Small intestine (tissue), 7 donors: ENCODE measurements around the gene ARL14EP. TPM values are rescaled to one million over a fixed set of nuclear protein-coding genes. Genes with fewer than 3 reads are reported as not detected.

ENCODE experiments used
- DNase-seq, 2 donors: peaks; one replicate each; pipeline versions ENCODE4 v3.0.0 to v3.0.0-alpha.2; 2013
- FAIRE-seq: peaks from 2 replicates; lab custom pipeline; 2012; peaks lifted over from hg19 to GRCh38; lab: Jason Lieb, UNC
- H3K27ac ChIP-seq, 3 donors: one replicate each; pipeline ENCODE4 v1.5.1; 2013; ENCODE audit warnings: low read length in 2 of 3, mild to moderate bottlenecking in 2 of 3, control low read depth in 1 of 3, inconsistent platforms in 1 of 3, low read depth in 1 of 3, moderate library complexity in 1 of 3
- H3K27me3 ChIP-seq, 3 donors: one replicate each; pipeline ENCODE4 v1.6.1; 2013; ENCODE audit warnings: low read length in 3 of 3, inconsistent platforms in 1 of 3; ENCODE audit not compliant: control insufficient read depth in 3 of 3, insufficient read depth in 3 of 3
- H3K36me3 ChIP-seq, 3 donors: one replicate each; pipeline ENCODE4 v1.6.1; 2013; ENCODE audit warnings: low read length in 3 of 3, inconsistent platforms in 1 of 3, low read depth in 1 of 3, mild to moderate bottlenecking in 1 of 3, moderate library complexity in 1 of 3; ENCODE audit not compliant: control insufficient read depth in 3 of 3, insufficient read depth in 2 of 3
- H3K4me1 ChIP-seq, 3 donors: one replicate each; pipeline ENCODE4 v1.6.1; 2013; ENCODE audit warnings: low read length in 2 of 3, inconsistent platforms in 1 of 3, low read depth in 1 of 3, mild to moderate bottlenecking in 1 of 3, moderate library complexity in 1 of 3; ENCODE audit not compliant: control insufficient read depth in 3 of 3, insufficient read depth in 2 of 3
- H3K4me3 ChIP-seq, 3 donors: one replicate each; pipeline ENCODE4 v1.5.1; 2013; ENCODE audit warnings: low read length in 3 of 3, control low read depth in 1 of 3, inconsistent platforms in 1 of 3, low read depth in 1 of 3, mild to moderate bottlenecking in 1 of 3, moderate library complexity in 1 of 3
- H3K9me3 ChIP-seq, 2 donors: one replicate each; pipeline ENCODE4 v1.6.1; 2013; ENCODE audit warnings: low read depth in 1 of 2, low read length in 1 of 2; ENCODE audit not compliant: control insufficient read depth in 2 of 2, insufficient read depth in 1 of 2
- WGBS, 3 donors: extraction: QIAGEN DNeasy Blood & Tissue Kit; methylation state at CpG; one replicate each; pipeline ENCODE4 v1.1.7; 2013; 5-methylcytosine and 5-hydroxymethylcytosine counted together
- polyA plus RNA-seq, 4 donors: library from polyadenylated mRNA; stranded (reverse) in 3 of 4; unstranded in 1 of 4; fragments of 200-250 nt in 3 of 4; fragments of 120-200 nt in 1 of 4; gene quantifications; one replicate each; pipeline versions ENCODE4 v1.2.1 to v1.2.3, GENCODE V29; 2013
- donor health status: healthy with polysubstance abuse.
- donor health status: control.
- donor health status: control.
- donor health status: Bipolar disorder and iron deficiency.
- donor health status: healthy.

The ARL14EP gene
- polyA plus RNA-seq, 4 donors = 4.5 to 24.9 (median 8.8) TPM

DNA sequence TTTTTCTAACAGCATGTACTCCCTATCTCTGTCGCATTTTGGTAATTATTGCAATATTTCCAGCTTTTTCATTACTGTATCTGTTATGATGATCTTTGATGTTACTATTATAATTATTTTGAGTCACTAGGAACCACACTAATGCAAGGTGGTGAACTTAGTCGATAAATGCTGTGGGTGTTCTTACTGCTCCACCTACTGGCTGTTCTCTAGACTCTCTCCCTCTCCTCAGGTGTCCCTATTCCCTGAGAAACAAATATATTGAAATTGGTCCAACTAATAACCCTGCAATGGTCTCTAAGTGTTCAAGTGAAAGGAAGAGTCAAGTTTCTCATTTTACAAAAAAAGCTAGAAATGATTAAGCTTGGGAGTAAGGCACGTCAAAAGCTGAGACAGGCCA, 10.5 kb downstream of the ARL14EP start:
- no peaks in the 10 kb centered on the region for H3K4me1 ChIP-seq
- H3K27me3 ChIP-seq = no peaks in the 10 kb centered on the region
- no peak for FAIRE-seq
- H3K36me3 ChIP-seq = peaks cover 2 to 11% (median 5%) of the 10 kb centered on the region in 3 donors
- H3K9me3 ChIP-seq = no peaks in the 10 kb centered on the region
- H3K4me3 ChIP-seq = no peak overlapping the region
- no peak overlapping the region for H3K27ac ChIP-seq
- peak; percentile 15 to 20 for DNase-seq
- 68 to 80% (median 76%) methylated on average over 3 of the region's 3 CpGs for WGBS, 3 donors

DNA sequence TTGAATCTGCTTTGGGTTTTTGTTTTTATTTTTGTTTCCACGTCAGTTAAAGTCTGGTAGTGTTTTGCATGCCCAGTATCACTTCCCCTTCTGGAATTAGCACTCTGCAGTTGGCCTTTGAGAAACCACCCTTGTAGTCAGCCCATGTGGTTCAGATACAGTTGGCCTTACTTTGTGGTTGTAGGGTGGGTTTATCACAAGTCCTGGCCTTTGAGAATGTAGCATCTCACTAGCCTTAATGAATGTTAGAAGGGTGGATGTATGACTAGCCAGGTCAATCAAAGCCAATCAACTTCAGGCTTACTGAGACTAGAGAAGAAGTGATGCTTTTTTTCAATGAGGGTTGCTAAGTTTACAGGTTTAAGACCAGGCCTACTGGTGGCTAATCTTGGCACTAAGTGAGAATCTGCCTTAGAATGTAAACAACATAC, 19.8 kb downstream of the ARL14EP start:
- H3K4me1 ChIP-seq = no peaks in the 10 kb centered on the region
- H3K27ac ChIP-seq = no peak overlapping the region
- peaks cover 0 to 3% of the 10 kb centered on the region in 2 donors for H3K9me3 ChIP-seq
- no peak overlapping the region for H3K4me3 ChIP-seq
- WGBS, 3 donors = 81 to 100% (median 89%) methylated on average over 1 of the region's 1 CpG
- FAIRE-seq (no peak), DNase-seq (no peak)
- H3K27me3 ChIP-seq = no peaks in the 10 kb centered on the region
- H3K36me3 ChIP-seq = peaks cover 0 to 2% (median 0%) of the 10 kb centered on the region in 3 donors

DNA sequence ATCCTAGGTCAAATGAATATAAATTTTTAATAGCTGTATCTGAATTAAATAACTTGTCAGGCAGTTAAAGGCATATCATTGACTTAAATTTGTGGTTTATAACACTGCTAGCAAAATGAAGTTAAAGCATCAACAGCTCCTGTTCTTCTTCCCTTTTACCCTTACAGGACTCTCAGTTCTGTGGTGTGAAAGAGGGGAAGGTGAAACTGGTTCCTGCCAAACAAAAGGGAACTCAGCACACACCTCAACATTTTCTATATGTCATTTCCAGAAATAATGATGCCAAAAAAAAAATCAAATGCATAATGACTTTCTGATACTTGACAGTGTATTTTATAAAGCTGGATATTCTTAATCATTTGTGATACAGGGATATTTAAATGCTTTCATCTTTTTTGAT, 21.2 kb downstream of the ARL14EP start:
- FAIRE-seq (no peak), DNase-seq (no peak)
- Histone ChIP-seq H3K27ac (no peak overlapping the region), H3K4me3 (no peak overlapping the region), H3K36me3 (peaks cover 0 to 2% (median 0%) of the 10 kb centered on the region in 3 donors), H3K9me3 (peaks cover 0 to 3% of the 10 kb centered on the region in 2 donors), H3K27me3 (no peaks in the 10 kb centered on the region), H3K4me1 (no peaks in the 10 kb centered on the region)

DNA sequence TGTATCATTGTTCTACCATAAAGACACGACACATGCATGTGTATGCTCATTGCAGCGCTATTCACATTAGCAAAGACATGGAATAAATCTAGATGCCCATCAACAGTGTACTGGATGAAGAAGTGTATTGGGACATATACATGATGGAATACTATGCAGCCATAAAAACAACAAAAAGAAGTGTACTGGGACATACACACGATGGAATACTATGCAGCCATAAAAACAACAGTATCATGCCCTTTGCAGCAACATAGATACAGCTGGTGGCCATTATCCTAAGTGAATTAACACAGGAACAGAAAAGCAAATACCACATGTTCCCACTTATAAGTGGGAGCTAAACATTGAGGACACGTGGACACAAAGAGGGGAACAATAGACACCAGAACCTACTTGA, 22.7 kb downstream of the ARL14EP start:
- DNase-seq (no peak), FAIRE-seq (no peak)
- no peaks in the 10 kb centered on the region for H3K27me3 ChIP-seq
- H3K4me1 ChIP-seq = no peaks in the 10 kb centered on the region
- 94 to 97% (median 95%) methylated on average over 4 of the region's 4 CpGs for WGBS, 3 donors
- H3K36me3 ChIP-seq = peaks cover 0 to under 1% (median 0%) of the 10 kb centered on the region in 3 donors
- peaks cover 0 to 3% of the 10 kb centered on the region in 2 donors for H3K9me3 ChIP-seq
- no peak overlapping the region for H3K27ac ChIP-seq
- no peak overlapping the region for H3K4me3 ChIP-seq

DNA sequence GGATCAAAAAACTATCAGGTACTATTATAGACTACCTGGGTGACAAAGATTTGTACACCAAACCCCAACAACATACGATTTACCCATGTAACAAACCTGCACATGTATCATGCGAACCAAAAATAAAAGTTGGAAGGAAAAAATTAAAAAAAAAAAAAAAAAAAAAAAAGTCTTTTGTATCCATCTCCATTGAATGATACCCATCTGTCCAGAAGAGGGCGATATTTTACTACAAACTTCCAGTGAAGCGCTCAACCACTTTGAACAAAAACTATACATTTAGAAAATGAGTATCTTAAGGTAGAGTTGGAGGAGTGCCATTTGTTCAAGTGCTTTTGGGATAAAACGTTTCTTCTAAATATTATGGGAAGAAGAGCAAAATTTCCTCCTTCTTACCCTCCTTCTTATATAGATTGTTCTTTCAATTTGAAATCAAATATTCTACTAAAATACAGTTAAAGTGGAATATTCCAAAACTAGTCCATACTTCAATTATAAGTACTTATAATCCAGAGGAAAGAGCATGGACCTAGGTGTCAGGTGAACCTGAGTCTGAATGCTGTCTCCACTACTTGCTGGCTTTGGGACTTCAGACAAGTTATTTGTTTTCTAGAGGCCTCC, 23.3 kb downstream of the ARL14EP start:
- 12 to 26% (median 16%) methylated on average over 5 of the region's 5 CpGs for WGBS, 3 donors
- peaks cover 0 to 3% of the 10 kb centered on the region in 2 donors for H3K9me3 ChIP-seq
- H3K27me3 ChIP-seq = no peaks in the 10 kb centered on the region
- no peak overlapping the region for H3K4me3 ChIP-seq
- H3K27ac ChIP-seq = no peak overlapping the region
- DNase-seq (peak; percentile 47 to 69), FAIRE-seq (no peak)
- H3K4me1 ChIP-seq = no peaks in the 10 kb centered on the region
- no peaks in the 10 kb centered on the region for H3K36me3 ChIP-seq

DNA sequence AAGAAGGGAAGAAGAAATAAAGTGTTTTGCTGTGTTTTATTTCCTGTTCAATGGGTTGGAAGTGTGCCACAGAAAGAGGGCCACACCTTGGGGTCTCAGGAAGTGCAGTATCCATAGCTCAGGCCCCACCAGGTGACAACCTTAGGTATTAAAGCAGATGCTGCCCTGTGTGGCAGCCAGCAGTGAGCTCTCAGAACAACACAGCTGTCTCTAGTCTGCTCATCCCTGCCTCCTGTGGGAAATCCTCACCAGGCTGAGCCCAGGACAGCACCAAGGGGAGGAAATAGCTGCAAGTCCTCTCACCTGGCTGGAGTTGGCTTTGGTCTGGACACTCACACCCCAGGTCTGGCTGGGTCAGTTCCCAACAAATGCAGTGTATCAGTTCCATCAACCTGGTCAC, 25.1 kb downstream of the ARL14EP start:
- Histone ChIP-seq H3K9me3 (peaks cover 0 to 3% of the 10 kb centered on the region in 2 donors), H3K27me3 (peaks cover 0 to 2% (median 0%) of the 10 kb centered on the region in 3 donors), H3K4me3 (no peak overlapping the region), H3K36me3 (no peaks in the 10 kb centered on the region), H3K4me1 (no peaks in the 10 kb centered on the region), H3K27ac (no peak overlapping the region)
- FAIRE-seq (no peak), DNase-seq (no peak)

GRCh38 chr11:30349885-30350284, 27.0 kb downstream of the ARL14EP start:
- Histone ChIP-seq H3K4me3 (no peak overlapping the region), H3K36me3 (no peaks in the 10 kb centered on the region), H3K27me3 (peaks cover 0 to 2% (median 0%) of the 10 kb centered on the region in 3 donors), H3K9me3 (no peaks in the 10 kb centered on the region), H3K4me1 (no peaks in the 10 kb centered on the region), H3K27ac (no peak overlapping the region)
- DNase-seq (no peak), FAIRE-seq (no peak)
- WGBS, 3 donors = 84 to 91% (median 88%) methylated on average over 3 of the region's 3 CpGs

GRCh38 chr11:30350384-30350783, 27.5 kb downstream of the ARL14EP start:
- Histone ChIP-seq H3K27me3 (peaks cover 0 to 2% (median 0%) of the 10 kb centered on the region in 3 donors), H3K4me3 (no peak overlapping the region), H3K36me3 (no peaks in the 10 kb centered on the region), H3K4me1 (no peaks in the 10 kb centered on the region), H3K27ac (no peak overlapping the region), H3K9me3 (no peaks in the 10 kb centered on the region)
- DNase-seq (no peak), FAIRE-seq (no peak)
- WGBS, 3 donors = 58 to 65% (median 61%) methylated on average over 3 of the region's 3 CpGs

DNA sequence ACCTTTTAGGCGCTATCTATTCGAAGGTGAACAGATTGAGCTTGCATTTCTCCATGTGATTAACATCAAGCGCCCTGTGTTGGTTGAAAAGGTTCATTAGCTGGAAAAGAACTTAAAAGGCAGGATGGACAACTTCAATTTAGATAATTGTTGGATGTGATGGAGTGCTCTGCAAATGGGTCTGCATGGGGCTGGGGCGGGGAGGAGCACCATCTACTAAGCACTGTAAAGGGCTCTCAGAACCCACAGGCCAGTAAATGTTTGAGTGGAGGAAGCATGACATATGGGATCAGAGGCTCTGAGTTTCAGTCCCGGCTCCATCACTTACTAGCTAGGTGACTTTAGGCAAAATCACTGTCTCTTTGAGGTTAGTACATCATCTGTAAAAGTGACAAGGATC, 28.2 kb downstream of the ARL14EP start:
- H3K4me1 ChIP-seq = no peaks in the 10 kb centered on the region
- H3K36me3 ChIP-seq = no peaks in the 10 kb centered on the region
- WGBS, 3 donors = 81 to 88% (median 84%) methylated on average over 5 of the region's 5 CpGs
- no peak overlapping the region for H3K27ac ChIP-seq
- H3K4me3 ChIP-seq = no peak overlapping the region
- H3K27me3 ChIP-seq = peaks cover 0 to 2% (median 0%) of the 10 kb centered on the region in 3 donors
- FAIRE-seq = no peak
- H3K9me3 ChIP-seq = no peaks in the 10 kb centered on the region
- no peak for DNase-seq
